Neutrophil (primary cell): ENCODE results near the gene TSPAN18.

Experiments
- H3K27ac ChIP-seq: fragments of 200-600 bp; sonication (generic); 2 replicates; pipeline ENCODE4 v1.5.1; 2016; ENCODE audit warnings: mild to moderate bottlenecking, moderate library complexity
- H3K27me3 ChIP-seq: fragments of 200-600 bp; sonication (generic); 2 replicates; pipeline ENCODE4 v1.6.0; 2016; ENCODE audit warnings: mild to moderate bottlenecking
- H3K36me3 ChIP-seq: fragments of 200-600 bp; sonication (generic); 2 replicates; pipeline ENCODE4 v1.5.1; 2017
- H3K4me1 ChIP-seq, 2 experiments: fragments of 200-600 bp in 1 of 2; sonication (generic) in 1 of 2; 1 replicate in 1 of 2; 2 replicates in 1 of 2; pipeline versions ENCODE4 v1.5.1 to v1.6.1; 2013 to 2016; ENCODE audit warnings: low read depth in 1 of 2, low read length in 1 of 2, mild to moderate bottlenecking in 1 of 2, moderate library complexity in 1 of 2; ENCODE audit not compliant: control insufficient read depth in 1 of 2, insufficient read depth in 1 of 2
- H3K4me3 ChIP-seq, 2 experiments: fragments of 200-600 bp in 1 of 2; sonication (generic) in 1 of 2; 1 replicate in 1 of 2; 2 replicates in 1 of 2; pipeline ENCODE4 v1.5.1; 2013 to 2016; ENCODE audit warnings: low read depth in 1 of 2, low read length in 1 of 2, mild to moderate bottlenecking in 1 of 2, moderate library complexity in 1 of 2
- H3K9me3 ChIP-seq: fragments of 200-600 bp; sonication (generic); 2 replicates; pipeline ENCODE4 v1.5.1; 2016
- CTCF ChIP-seq: fragments of 200-600 bp; sonication (generic); IDR thresholded peaks from 2 replicates; pipeline ENCODE4 v1.5.1; 2016; ENCODE audit warnings: antibody characterized with exemption

The TSPAN18 gene

GRCh38 chr11:44726283-44727113 lies at the start of gene TSPAN18:
Gene TSPAN18, plus strand, starts transcription at chr11:44726962. Its CDS starts 179,455 bp downstream, at chr11:44906417.
- H3K9me3 ChIP-seq: no peaks in the 10 kb centered on the region
- peaks cover 6 to 17% of the 10 kb centered on the region in 2 experiments for H3K4me1 ChIP-seq
- peak within 1 kb of the TSS in 1 of 2 experiments; percentile 47 for H3K4me3 ChIP-seq
- peaks cover 82% of the 10 kb centered on the region for H3K27me3 ChIP-seq
- H3K36me3 ChIP-seq: no peaks in the 10 kb centered on the region
- no peak for TF ChIP-seq CTCF
- no peak within 1 kb of the TSS for H3K27ac ChIP-seq

- no peak for TF ChIP-seq CTCF
- H3K36me3 ChIP-seq: no peaks in the 10 kb centered on the region
- H3K27ac ChIP-seq: no peak overlapping the region
- no peaks in the 10 kb centered on the region for H3K27me3 ChIP-seq
- no peak overlapping the region for H3K4me3 ChIP-seq
- no peaks in the 10 kb centered on the region for H3K4me1 ChIP-seq
- no peaks in the 10 kb centered on the region for H3K9me3 ChIP-seq
Observed at GRCh38 chr11:44680982-44681597, 45.7 kb upstream of the TSPAN18 start.

GRCh38 chr11:44681698-44682097 lies 45.1 kb upstream of the TSPAN18 start:
- TF ChIP-seq CTCF: no peak
- Histone ChIP-seq H3K27me3 (peaks cover under 1% of the 10 kb centered on the region), H3K27ac (no peak overlapping the region), H3K4me1 (no peaks in the 10 kb centered on the region), H3K4me3 (no peak overlapping the region), H3K36me3 (no peaks in the 10 kb centered on the region), H3K9me3 (no peaks in the 10 kb centered on the region)

GRCh38 chr11:44684859-44685281 lies 41.9 kb upstream of the TSPAN18 start:
- H3K27me3 ChIP-seq: peaks cover 19% of the 10 kb centered on the region
- H3K4me3 ChIP-seq: no peak overlapping the region
- no peak overlapping the region for H3K27ac ChIP-seq
- no peak for TF ChIP-seq CTCF
- H3K9me3 ChIP-seq: no peaks in the 10 kb centered on the region
- no peaks in the 10 kb centered on the region for H3K4me1 ChIP-seq
- H3K36me3 ChIP-seq: no peaks in the 10 kb centered on the region

- Histone ChIP-seq H3K4me1 (no peaks in the 10 kb centered on the region), H3K27ac (no peak overlapping the region), H3K36me3 (no peaks in the 10 kb centered on the region), H3K27me3 (peaks cover 19% of the 10 kb centered on the region), H3K9me3 (no peaks in the 10 kb centered on the region), H3K4me3 (no peak overlapping the region)
- no peak for TF ChIP-seq CTCF
Observed at GRCh38 chr11:44687388-44687787, 39.4 kb upstream of the TSPAN18 start.
